ENCODE data around the gene SH2D3C. TPM values are rescaled to one million over a fixed set of nuclear protein-coding genes. Genes with fewer than 3 reads are reported as not detected.

Gene SH2D3C
- total and polyA plus RNA-seq, 12 donors = 2.1 to 27.1 (median 10.3) TPM

DNA sequence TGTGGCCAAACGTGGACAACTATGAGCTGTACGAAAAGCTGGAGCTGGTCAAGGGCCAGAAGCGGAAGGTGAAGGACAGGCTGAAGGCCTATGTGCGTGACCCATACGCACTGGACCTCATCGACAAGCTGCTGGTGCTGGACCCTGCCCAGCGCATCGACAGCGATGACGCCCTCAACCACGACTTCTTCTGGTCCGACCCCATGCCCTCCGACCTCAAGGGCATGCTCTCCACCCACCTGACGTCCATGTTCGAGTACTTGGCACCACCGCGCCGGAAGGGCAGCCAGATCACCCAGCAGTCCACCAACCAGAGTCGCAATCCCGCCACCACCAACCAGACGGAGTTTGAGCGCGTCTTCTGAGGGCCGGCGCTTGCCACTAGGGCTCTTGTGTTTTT is 10.7 kb upstream of the SH2D3C start:
- WGBS, 4 donors = 68 to 75% (median 71%) methylated on average over 16 to 25 of the region's 25 CpGs
- Histone ChIP-seq H3K27ac (peak overlapping the region; percentile 63 to 99 (median 86)), H3K27me3 (no peaks in the 10 kb centered on the region), H3K9me3 (replicated peaks in 1 of 3) (no peaks in the 10 kb centered on the region), H3K4me3 (no peak overlapping the region), H3K4me1 (replicated peaks in 1 of 2) (peaks cover 22 to 68% of the 10 kb centered on the region in 2 donors), H3K36me3 (replicated peaks in 1 of 2) (peaks cover 0 to 65% of the 10 kb centered on the region in 2 donors)
- TF ChIP-seq, protein P1, sequence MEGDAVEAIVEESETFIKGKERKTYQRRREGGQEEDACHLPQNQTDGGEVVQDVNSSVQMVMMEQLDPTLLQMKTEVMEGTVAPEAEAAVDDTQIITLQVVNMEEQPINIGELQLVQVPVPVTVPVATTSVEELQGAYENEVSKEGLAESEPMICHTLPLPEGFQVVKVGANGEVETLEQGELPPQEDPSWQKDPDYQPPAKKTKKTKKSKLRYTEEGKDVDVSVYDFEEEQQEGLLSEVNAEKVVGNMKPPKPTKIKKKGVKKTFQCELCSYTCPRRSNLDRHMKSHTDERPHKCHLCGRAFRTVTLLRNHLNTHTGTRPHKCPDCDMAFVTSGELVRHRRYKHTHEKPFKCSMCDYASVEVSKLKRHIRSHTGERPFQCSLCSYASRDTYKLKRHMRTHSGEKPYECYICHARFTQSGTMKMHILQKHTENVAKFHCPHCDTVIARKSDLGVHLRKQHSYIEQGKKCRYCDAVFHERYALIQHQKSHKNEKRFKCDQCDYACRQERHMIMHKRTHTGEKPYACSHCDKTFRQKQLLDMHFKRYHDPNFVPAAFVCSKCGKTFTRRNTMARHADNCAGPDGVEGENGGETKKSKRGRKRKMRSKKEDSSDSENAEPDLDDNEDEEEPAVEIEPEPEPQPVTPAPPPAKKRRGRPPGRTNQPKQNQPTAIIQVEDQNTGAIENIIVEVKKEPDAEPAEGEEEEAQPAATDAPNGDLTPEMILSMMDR (IDR thresholded peaks at IDR 0.05) = no peak
- no peak for TF ChIP-seq POLR2A (IDR thresholded peaks at IDR 0.05)
- DNase-seq = peak in 1 of 7 donors; percentile 44
- intact Hi-C loops (cut with DNase I) = no loop called here

DNA sequence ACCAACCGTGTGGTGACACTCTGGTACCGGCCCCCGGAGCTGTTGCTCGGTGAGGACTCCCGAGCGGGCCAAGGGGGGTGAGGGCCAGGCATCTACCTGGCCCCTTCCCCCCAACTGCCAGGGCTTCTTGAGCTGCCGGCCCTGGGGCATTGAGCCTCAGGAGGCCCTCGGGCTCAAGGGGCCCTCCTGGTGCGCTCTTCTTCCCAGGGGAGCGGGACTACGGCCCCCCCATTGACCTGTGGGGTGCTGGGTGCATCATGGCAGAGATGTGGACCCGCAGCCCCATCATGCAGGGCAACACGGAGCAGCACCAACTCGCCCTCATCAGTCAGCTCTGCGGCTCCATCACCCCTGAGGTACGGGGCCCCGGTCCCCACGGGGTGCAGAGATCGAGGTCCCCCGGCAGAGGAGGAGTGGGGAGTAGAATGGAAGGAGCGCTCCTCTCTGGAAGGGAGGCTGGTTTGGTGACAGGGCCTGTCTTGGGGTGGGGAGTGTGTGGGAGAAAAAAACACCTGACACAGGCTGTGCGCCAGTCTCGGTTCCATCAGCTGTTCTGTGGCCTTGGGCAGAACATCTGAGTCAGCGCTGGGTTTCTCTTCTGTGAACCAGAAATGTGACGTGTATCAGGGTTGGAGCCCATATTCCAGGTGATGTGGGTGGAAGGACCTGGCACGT is 10.0 kb upstream of the SH2D3C start:
- WGBS, 4 donors = 45 to 64% (median 58%) methylated on average over 11 to 26 of the region's 26 CpGs
- peak in 1 of 2 donors; percentile 61 for TF ChIP-seq POLR2A (IDR thresholded peaks at IDR 0.05)
- TF ChIP-seq, protein P1 (IDR thresholded peaks at IDR 0.05) = no peak
- DNase-seq = peak; percentile 83 to 94 (median 91)
- no peak overlapping the region for H3K4me3 ChIP-seq
- H3K4me1 ChIP-seq (replicated peaks in 1 of 2) = peaks cover 19 to 68% of the 10 kb centered on the region in 2 donors
- no peaks in the 10 kb centered on the region for H3K27me3 ChIP-seq
- intact Hi-C loops (cut with DNase I) = no loop called here
- H3K36me3 ChIP-seq (replicated peaks in 1 of 2) = peaks cover 0 to 65% of the 10 kb centered on the region in 2 donors
- peak overlapping the region; percentile 63 to 99 (median 86) for H3K27ac ChIP-seq
- no peaks in the 10 kb centered on the region for H3K9me3 ChIP-seq (replicated peaks in 1 of 3)

DNA sequence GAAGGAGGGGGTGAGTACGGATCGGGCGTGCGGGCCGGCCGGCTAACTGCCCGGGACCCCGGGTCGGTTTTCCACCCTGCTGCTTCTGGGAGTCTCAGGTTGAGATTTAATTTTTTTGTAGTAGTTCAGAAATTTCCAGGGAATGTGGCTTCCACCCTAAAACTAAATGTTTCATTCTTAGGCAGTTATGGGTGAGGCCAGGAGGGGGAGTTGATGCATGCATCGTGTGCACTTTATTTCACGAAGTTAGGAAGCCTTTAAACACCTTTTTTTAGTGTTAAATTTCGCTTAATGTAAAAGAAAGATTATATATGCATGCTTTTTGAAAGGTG is 8.3 kb upstream of the SH2D3C start:
- Histone ChIP-seq H3K9me3 (replicated peaks in 1 of 3) (no peaks in the 10 kb centered on the region), H3K36me3 (replicated peaks in 1 of 2) (peaks cover 0 to 51% of the 10 kb centered on the region in 2 donors), H3K27ac (peak overlapping the region; percentile 58 to 99 (median 96)), H3K27me3 (no peaks in the 10 kb centered on the region), H3K4me1 (replicated peaks in 1 of 2) (peaks cover 19 to 52% of the 10 kb centered on the region in 2 donors), H3K4me3 (peak overlapping the region; percentile 49 to 100 (median 84))
- no peak for DNase-seq
- no peak for TF ChIP-seq POLR2A (IDR thresholded peaks at IDR 0.05)
- TF ChIP-seq, protein P1 (IDR thresholded peaks at IDR 0.05) = peak in 5 of 6 experiments; percentile 34 to 62 (median 47)
- intact Hi-C loops (cut with DNase I) = no loop called here
- WGBS, 4 donors = 1 to 2% (median 1%) methylated on average over 5 to 12 of the region's 12 CpGs

DNA sequence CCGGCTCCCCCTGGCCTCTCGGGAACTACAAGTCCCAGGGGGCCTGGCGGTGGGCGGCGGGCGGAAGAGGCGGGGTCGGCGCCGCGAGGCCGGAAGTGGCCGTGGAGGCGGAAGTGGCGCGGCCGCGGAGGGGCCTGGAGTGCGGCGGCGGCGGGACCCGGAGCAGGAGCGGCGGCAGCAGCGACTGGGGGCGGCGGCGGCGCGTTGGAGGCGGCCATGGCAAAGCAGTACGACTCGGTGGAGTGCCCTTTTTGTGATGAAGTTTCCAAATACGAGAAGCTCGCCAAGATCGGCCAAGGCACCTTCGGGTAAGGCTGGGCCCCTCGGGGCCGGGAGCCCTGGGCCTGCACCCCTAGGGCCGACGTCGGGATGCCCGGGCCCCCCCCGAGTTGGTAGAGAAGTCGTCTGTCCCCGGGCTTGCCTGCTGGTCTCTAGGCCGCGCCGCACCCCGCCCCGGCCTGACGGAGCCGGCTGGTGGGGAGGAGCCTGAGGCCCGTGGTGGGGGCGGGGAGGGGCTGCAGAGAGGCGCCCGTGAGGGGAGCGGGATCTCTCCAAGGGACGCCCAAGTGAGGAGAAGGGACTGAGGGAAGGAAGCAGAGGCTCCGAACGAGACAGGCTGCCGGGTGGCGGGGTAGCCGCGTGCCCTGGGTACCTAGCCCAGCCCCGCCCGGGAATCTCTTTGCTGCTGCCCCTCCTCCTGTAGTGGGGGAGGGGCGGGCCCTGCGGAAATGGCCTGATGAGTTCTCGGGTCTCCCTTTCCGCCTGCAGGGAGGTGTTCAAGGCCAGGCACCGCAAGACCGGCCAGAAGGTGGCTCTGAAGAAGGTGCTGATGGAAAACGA is 7.7 kb upstream of the SH2D3C start, which contains the start of gene CDK9:
Gene CDK9 (plus strand): TSS at position 102 of the 840 bp plus-strand sequence. CDS start 115 bp downstream, at position 217.
- peak; percentile 91 to 95 (median 93) for DNase-seq
- peak within 1 kb of the TSS; percentile 49 to 100 (median 84) for H3K4me3 ChIP-seq
- 0 to 1% (median 0%) methylated on average over 5 to 75 of the region's 75 CpGs for WGBS, 4 donors
- peaks cover 0 to 45% of the 10 kb centered on the region in 2 donors for H3K36me3 ChIP-seq (replicated peaks in 1 of 2)
- TF ChIP-seq, protein P1 (IDR thresholded peaks at IDR 0.05) = no peak
- TF ChIP-seq POLR2A (IDR thresholded peaks at IDR 0.05) = peak; percentile 53 to 81
- intact Hi-C loops (cut with DNase I) = no loop called here
- no peaks in the 10 kb centered on the region for H3K9me3 ChIP-seq (replicated peaks in 1 of 3)
- no peaks in the 10 kb centered on the region for H3K27me3 ChIP-seq
- H3K27ac ChIP-seq = peak within 1 kb of the TSS; percentile 58 to 99 (median 96)
- H3K4me1 ChIP-seq (replicated peaks in 1 of 2) = peaks cover 19 to 51% of the 10 kb centered on the region in 2 donors
